ENCODE measurements around the gene OR4E1. TPM values are rescaled to one million over a fixed set of nuclear protein-coding genes. Genes with fewer than 3 reads are reported as not detected.

The OR4E1 gene
- total RNA-seq, result not detected

- Histone ChIP-seq H3K9me3 (peaks cover 0 to 16% (median 4%) of the 10 kb centered on the region in 4 donors), H3K27ac (replicated peaks in 1 of 4) (no peak within 1 kb of the TSS), H3K36me3 (no peaks in the 10 kb centered on the region), H3K4me3 (no peak within 1 kb of the TSS), H3K27me3 (no peaks in the 10 kb centered on the region), H3K4me1 (no peaks in the 10 kb centered on the region)
- DNase-seq (ENCODE audit: extremely low spot score), result no peak
- 73% methylated on average over 1 of the region's 1 CpG for WGBS
- intact Hi-C loops (cut with DNase I), result no loop called here
- no peak for TF ChIP-seq CTCF (IDR thresholded peaks at IDR 0.05)
- TF ChIP-seq EP300 (IDR thresholded peaks at IDR 0.05), result no peak
- no peak for TF ChIP-seq POLR2A (IDR thresholded peaks at IDR 0.05; ENCODE audit: low read depth)
- TF ChIP-seq POLR2AphosphoS5 (IDR thresholded peaks at IDR 0.05), result no peak
Measured at GRCh38 chr14:21673718-21674117, at the start of gene OR4E1. Gene OR4E1, minus strand, starts transcription at chr14:21673818. Its CDS starts 2,883 bp downstream, at chr14:21670935.

GRCh38 chr14:21721504-21721903 lies 47.9 kb upstream of the OR4E1 start:
- Histone ChIP-seq H3K27me3 (peaks cover 0 to 18% (median 0%) of the 10 kb centered on the region in 4 donors), H3K36me3 (no peaks in the 10 kb centered on the region), H3K4me3 (no peak overlapping the region), H3K4me1 (no peaks in the 10 kb centered on the region), H3K9me3 (no peaks in the 10 kb centered on the region), H3K27ac (replicated peaks in 1 of 4) (no peak overlapping the region)
- 90% methylated on average over 3 of the region's 3 CpGs for WGBS
- intact Hi-C loops (cut with DNase I), result no loop called here
- DNase-seq (ENCODE audit: extremely low spot score), result no peak
- TF ChIP-seq EP300 (IDR thresholded peaks at IDR 0.05) (no peak), POLR2A (IDR thresholded peaks at IDR 0.05; ENCODE audit: low read depth) (no peak), POLR2AphosphoS5 (IDR thresholded peaks at IDR 0.05) (no peak), CTCF (IDR thresholded peaks at IDR 0.05) (no peak)

- WGBS, result 77% methylated on average over 3 of the region's 3 CpGs
- Histone ChIP-seq H3K4me3 (no peak overlapping the region), H3K4me1 (no peaks in the 10 kb centered on the region), H3K9me3 (no peaks in the 10 kb centered on the region), H3K27ac (replicated peaks in 1 of 4) (no peak overlapping the region), H3K27me3 (peaks cover 0 to 18% (median 0%) of the 10 kb centered on the region in 4 donors), H3K36me3 (no peaks in the 10 kb centered on the region)
- TF ChIP-seq POLR2A (IDR thresholded peaks at IDR 0.05; ENCODE audit: low read depth), result no peak
- TF ChIP-seq CTCF (IDR thresholded peaks at IDR 0.05), result no peak
- no peak for TF ChIP-seq POLR2AphosphoS5 (IDR thresholded peaks at IDR 0.05)
- intact Hi-C loops (cut with DNase I), result no loop called here
- DNase-seq (ENCODE audit: extremely low spot score), result no peak
Measured at GRCh38 chr14:21719841-21720240, 46.2 kb upstream of the OR4E1 start.

- intact Hi-C loops (cut with DNase I), result no loop called here
- TF ChIP-seq POLR2AphosphoS5 (IDR thresholded peaks at IDR 0.05) (no peak), POLR2A (IDR thresholded peaks at IDR 0.05; ENCODE audit: low read depth) (no peak), CTCF (IDR thresholded peaks at IDR 0.05) (no peak), EP300 (IDR thresholded peaks at IDR 0.05) (no peak)
- Histone ChIP-seq H3K36me3 (no peaks in the 10 kb centered on the region), H3K27me3 (no peaks in the 10 kb centered on the region), H3K4me3 (no peak overlapping the region), H3K4me1 (no peaks in the 10 kb centered on the region), H3K9me3 (no peaks in the 10 kb centered on the region), H3K27ac (replicated peaks in 1 of 4) (no peak overlapping the region)
- WGBS, result 76% methylated on average over 6 of the region's 6 CpGs
- DNase-seq (ENCODE audit: extremely low spot score), result no peak
Measured at GRCh38 chr14:21714318-21714929, 40.8 kb upstream of the OR4E1 start.

GRCh38 chr14:21712036-21712435 lies 38.4 kb upstream of the OR4E1 start:
- 75% methylated on average over 2 of the region's 2 CpGs for whole genome bisulfite sequencing
- no peaks in the 10 kb centered on the region for H3K27me3 ChIP-seq
- H3K27ac ChIP-seq (replicated peaks in 1 of 4), result no peak overlapping the region
- no peaks in the 10 kb centered on the region for H3K36me3 ChIP-seq
- no peak for TF ChIP-seq CTCF (IDR thresholded peaks at IDR 0.05)
- TF ChIP-seq POLR2A (IDR thresholded peaks at IDR 0.05; ENCODE audit: low read depth), result no peak
- TF ChIP-seq EP300 (IDR thresholded peaks at IDR 0.05), result no peak
- TF ChIP-seq POLR2AphosphoS5 (IDR thresholded peaks at IDR 0.05), result no peak
- H3K9me3 ChIP-seq, result peaks cover 0 to 5% (median 0%) of the 10 kb centered on the region in 4 donors
- DNase-seq (ENCODE audit: extremely low spot score), result no peak
- H3K4me1 ChIP-seq, result no peaks in the 10 kb centered on the region
- intact Hi-C loops (cut with DNase I), result no loop called here
- H3K4me3 ChIP-seq, result no peak overlapping the region
